ENCODE data around the gene SYNJ2. TPM values are rescaled to one million over a fixed set of nuclear protein-coding genes. Genes with fewer than 3 reads are reported as not detected.

Gene SYNJ2
- total RNA-seq, 2 donors from 2014 or later: 30.6 to 48.5 TPM

- H3K27me3 ChIP-seq (replicated peaks; ENCODE audit: insufficient read depth): no peaks in the 10 kb centered on the region
- TF ChIP-seq CTCF (IDR thresholded peaks at IDR 0.05): no peak
- no peak for DNase-seq (ENCODE audit: low spot score)
- H3K9me3 ChIP-seq: no peaks in the 10 kb centered on the region
- H3K4me3 ChIP-seq: no peak overlapping the region
- no peaks in the 10 kb centered on the region for H3K36me3 ChIP-seq
- H3K4me1 ChIP-seq (ENCODE audit: control insufficient read depth in 1 of 2, low read depth in 2 of 2): peaks cover 35 to 57% of the 10 kb centered on the region in 2 donors
- H3K27ac ChIP-seq: peak overlapping the region in 1 of 2 donors; percentile 88
- ATAC-seq (ENCODE audit: insufficient number of reproducible peaks, low FRiP score, low read depth): no peak
Observed at GRCh38 chr6:158028421-158028820, 46.8 kb downstream of the SYNJ2 start.

- TF ChIP-seq CTCF (IDR thresholded peaks at IDR 0.05): no peak
- ATAC-seq (ENCODE audit: insufficient number of reproducible peaks, low FRiP score, low read depth) (no peak), DNase-seq (ENCODE audit: low spot score) (no peak)
- H3K9me3 ChIP-seq: no peaks in the 10 kb centered on the region
- H3K4me3 ChIP-seq: no peak overlapping the region
- H3K36me3 ChIP-seq: no peaks in the 10 kb centered on the region
- no peak overlapping the region for H3K27ac ChIP-seq
- peaks cover 35 to 62% of the 10 kb centered on the region in 2 donors for H3K4me1 ChIP-seq (ENCODE audit: control insufficient read depth in 1 of 2, low read depth in 2 of 2)
- H3K27me3 ChIP-seq (replicated peaks; ENCODE audit: insufficient read depth): no peaks in the 10 kb centered on the region
Observed at GRCh38 chr6:158028876-158029275, 47.2 kb downstream of the SYNJ2 start.

- no peaks in the 10 kb centered on the region for H3K27me3 ChIP-seq (replicated peaks; ENCODE audit: insufficient read depth)
- peaks cover 35 to 68% of the 10 kb centered on the region in 2 donors for H3K4me1 ChIP-seq (ENCODE audit: control insufficient read depth in 1 of 2, low read depth in 2 of 2)
- no peaks in the 10 kb centered on the region for H3K36me3 ChIP-seq
- no peaks in the 10 kb centered on the region for H3K9me3 ChIP-seq
- peak overlapping the region; percentile 2 to 32 for H3K27ac ChIP-seq
- no peak for TF ChIP-seq CTCF (IDR thresholded peaks at IDR 0.05)
- H3K4me3 ChIP-seq: no peak overlapping the region
- DNase-seq (ENCODE audit: low spot score) (no peak), ATAC-seq (ENCODE audit: insufficient number of reproducible peaks, low FRiP score, low read depth) (no peak)
Observed at GRCh38 chr6:158029668-158030230, 48.1 kb downstream of the SYNJ2 start.

- DNase-seq (ENCODE audit: low spot score): no peak
- no peak for ATAC-seq (ENCODE audit: insufficient number of reproducible peaks, low FRiP score, low read depth)
- peak overlapping the region in 1 of 2 donors; percentile 57 for H3K27ac ChIP-seq
Observed at GRCh38 chr6:158030380-158031300, 49.0 kb downstream of the SYNJ2 start.

More at GRCh38 chr6:158030380-158031300, 49.0 kb downstream of the SYNJ2 start:
- H3K4me3 ChIP-seq: no peak overlapping the region
- H3K36me3 ChIP-seq: no peaks in the 10 kb centered on the region
- peaks cover 34 to 63% of the 10 kb centered on the region in 2 donors for H3K4me1 ChIP-seq (ENCODE audit: control insufficient read depth in 1 of 2, low read depth in 2 of 2)
- TF ChIP-seq CTCF (IDR thresholded peaks at IDR 0.05): no peak
- H3K27me3 ChIP-seq (replicated peaks; ENCODE audit: insufficient read depth): no peaks in the 10 kb centered on the region
- H3K9me3 ChIP-seq: no peaks in the 10 kb centered on the region
